Vagina (tissue), 2 donors: ENCODE data around the gene NEO1. TPM values are rescaled to one million over a fixed set of nuclear protein-coding genes. Genes with fewer than 3 reads are reported as not detected.

Experiments
- DNase-seq, 2 donors: peaks; one replicate each; pipeline ENCODE4 v3.0.0-alpha.2; 2017; ENCODE audit errors: extremely low spot score in 2 of 2
- H3K27ac ChIP-seq: fragments of 200-600 bp; sonication (generic); one replicate; pipeline ENCODE4 v1.5.1; 2019
- H3K27me3 ChIP-seq: fragments of 200-600 bp; sonication (generic); one replicate; pipeline ENCODE4 v1.5.1; 2019
- H3K36me3 ChIP-seq, 2 donors: fragments of 200-600 bp; sonication (generic); one replicate each; pipeline ENCODE4 v1.5.1; 2017 to 2019
- H3K4me1 ChIP-seq: fragments of 200-600 bp; sonication (generic); one replicate; pipeline ENCODE4 v1.5.1; 2019
- H3K4me3 ChIP-seq, 2 donors: fragments of 200-600 bp; sonication (generic); 1 replicate in 1 of 2; 2 replicates in 1 of 2; pipeline ENCODE4 v1.5.1; 2016 to 2019
- H3K9me3 ChIP-seq: fragments of 200-600 bp; sonication (generic); one replicate; pipeline ENCODE4 v1.5.1; 2019
- POLR2A ChIP-seq, 2 donors: fragments of 450-650 bp; IDR thresholded peaks; one replicate each; pipeline ENCODE4 v1.6.1; 2017; ENCODE audit warnings: antibody characterized with exemption in 2 of 2, mild to moderate bottlenecking in 2 of 2, moderate library complexity in 2 of 2
- POLR2AphosphoS5 ChIP-seq, 2 donors: sonication (generic); formaldehyde crosslinking; IDR thresholded peaks; one replicate each; pipeline ENCODE4 v1.9.0; 2017; ENCODE audit warnings: antibody characterized with exemption in 2 of 2, mild to moderate bottlenecking in 2 of 2, low read depth in 1 of 2; ENCODE audit not compliant: insufficient read depth in 1 of 2
- intact Hi-C: fragments of 100-400 bp; cut with DNase I; formaldehyde crosslinking; loops from one replicate; pipeline ENCODE4 v1.15.1; 2023
- total RNA-seq: library from RNA; depleted of rRNA; stranded (reverse); fragments of >200 nt; gene quantifications from one replicate; pipeline ENCODE4 v1.2.3, GENCODE V29; 2016
- TF ChIP-seq, protein P1 (sequence below), 3 experiments: fragments of 450-650 bp in 2 of 3; fragments of 200-600 bp in 1 of 3; sonication (generic) in 1 of 3; IDR thresholded peaks; one replicate each; pipeline ENCODE4 v1.5.1; 2017 to 2019; ENCODE audit warnings: antibody characterized with exemption in 3 of 3, mild to moderate bottlenecking in 2 of 3, moderate library complexity in 2 of 3

Gene NEO1
- total RNA-seq, 1 donor from 2014 or later: 21.9 TPM

DNA sequence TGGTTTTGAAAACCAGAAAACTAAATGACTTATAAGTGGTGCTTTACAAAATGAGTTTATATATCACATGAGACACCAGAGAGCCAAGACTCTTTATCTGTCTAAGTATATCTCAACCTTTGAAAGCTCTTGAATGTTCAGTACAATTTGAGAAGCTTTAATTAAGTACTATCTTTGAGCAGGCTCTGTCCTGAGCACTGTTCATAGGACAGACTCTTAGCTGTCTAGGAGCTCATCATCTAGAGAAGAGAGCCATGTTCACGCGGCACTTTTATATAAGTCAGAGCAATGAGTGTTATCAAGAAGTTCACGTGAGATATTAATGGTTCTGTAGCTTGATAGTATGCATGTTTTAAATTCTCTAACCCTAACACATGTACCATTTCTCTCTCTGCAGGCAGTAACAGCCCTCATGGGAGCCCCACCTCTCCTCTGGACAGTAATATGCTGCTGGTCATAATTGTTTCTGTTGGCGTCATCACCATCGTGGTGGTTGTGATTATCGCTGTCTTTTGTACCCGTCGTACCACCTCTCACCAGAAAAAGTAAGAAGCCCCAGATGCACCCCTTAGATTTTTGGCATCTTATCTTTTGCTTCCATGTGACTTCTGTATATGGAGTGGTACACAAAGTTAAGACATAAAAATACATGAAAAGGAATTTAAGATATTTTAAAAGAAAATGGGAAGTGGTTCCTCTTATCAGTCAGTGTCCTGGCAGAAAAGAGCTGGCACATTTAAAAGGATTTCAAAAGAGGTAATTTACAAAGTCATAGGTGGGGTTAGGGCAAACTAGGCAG lies 230.5 kb downstream of the NEO1 start:
- intact Hi-C loops: loop anchor here (5.0 kb wide), 1 partner anchor 1095 kb away; no protein-coding TSS in a partner anchor
- TF ChIP-seq, protein P1, sequence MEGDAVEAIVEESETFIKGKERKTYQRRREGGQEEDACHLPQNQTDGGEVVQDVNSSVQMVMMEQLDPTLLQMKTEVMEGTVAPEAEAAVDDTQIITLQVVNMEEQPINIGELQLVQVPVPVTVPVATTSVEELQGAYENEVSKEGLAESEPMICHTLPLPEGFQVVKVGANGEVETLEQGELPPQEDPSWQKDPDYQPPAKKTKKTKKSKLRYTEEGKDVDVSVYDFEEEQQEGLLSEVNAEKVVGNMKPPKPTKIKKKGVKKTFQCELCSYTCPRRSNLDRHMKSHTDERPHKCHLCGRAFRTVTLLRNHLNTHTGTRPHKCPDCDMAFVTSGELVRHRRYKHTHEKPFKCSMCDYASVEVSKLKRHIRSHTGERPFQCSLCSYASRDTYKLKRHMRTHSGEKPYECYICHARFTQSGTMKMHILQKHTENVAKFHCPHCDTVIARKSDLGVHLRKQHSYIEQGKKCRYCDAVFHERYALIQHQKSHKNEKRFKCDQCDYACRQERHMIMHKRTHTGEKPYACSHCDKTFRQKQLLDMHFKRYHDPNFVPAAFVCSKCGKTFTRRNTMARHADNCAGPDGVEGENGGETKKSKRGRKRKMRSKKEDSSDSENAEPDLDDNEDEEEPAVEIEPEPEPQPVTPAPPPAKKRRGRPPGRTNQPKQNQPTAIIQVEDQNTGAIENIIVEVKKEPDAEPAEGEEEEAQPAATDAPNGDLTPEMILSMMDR (IDR thresholded peaks at IDR 0.05): no peak
- TF ChIP-seq POLR2A (IDR thresholded peaks at IDR 0.05): no peak
- no peak for TF ChIP-seq POLR2AphosphoS5 (IDR thresholded peaks at IDR 0.05; ENCODE audit: insufficient read depth in 1 of 2, low read depth in 1 of 2)

DNA sequence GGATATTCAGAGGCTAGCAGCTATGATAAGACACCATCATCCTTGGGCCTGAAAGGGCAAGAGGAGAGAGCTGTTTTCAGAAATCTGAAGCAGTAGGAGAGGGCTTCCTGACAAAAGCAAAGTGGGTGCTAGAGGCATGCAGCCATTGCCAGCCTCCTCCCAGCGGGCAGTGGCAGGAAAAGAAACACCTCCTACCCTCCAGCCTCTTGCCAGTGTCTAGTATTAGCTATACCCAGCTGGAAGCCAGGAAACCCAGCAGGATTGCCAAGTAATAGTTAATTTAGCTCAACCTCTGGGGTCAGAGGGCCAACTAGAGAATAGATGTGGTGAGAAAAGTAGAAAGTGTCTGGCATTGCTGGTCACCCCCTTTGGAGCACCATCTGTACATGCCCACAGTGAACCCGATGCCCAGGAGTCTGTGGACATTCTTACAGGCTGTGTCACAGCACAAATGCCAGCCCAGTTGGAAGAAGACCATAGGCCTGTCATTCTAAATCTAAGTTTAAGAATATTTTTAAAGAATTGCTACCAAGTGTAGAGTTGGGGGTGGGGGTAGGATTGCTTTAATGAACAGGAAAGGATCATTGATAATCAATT lies 231.2 kb downstream of the NEO1 start:
- no peaks in the 10 kb centered on the region for H3K9me3 ChIP-seq
- TF ChIP-seq, protein P1 (IDR thresholded peaks at IDR 0.05): no peak
- no peak for TF ChIP-seq POLR2AphosphoS5 (IDR thresholded peaks at IDR 0.05; ENCODE audit: insufficient read depth in 1 of 2, low read depth in 1 of 2)
- no peak for TF ChIP-seq POLR2A (IDR thresholded peaks at IDR 0.05)
- intact Hi-C loops: loop anchor here (5.0 kb wide), 1 partner anchor 1096 kb away; no protein-coding TSS in a partner anchor
- H3K4me3 ChIP-seq: no peak overlapping the region
- no peak for DNase-seq
- no peaks in the 10 kb centered on the region for H3K27me3 ChIP-seq
- H3K36me3 ChIP-seq: peaks cover 5 to 36% of the 10 kb centered on the region in 2 donors
- H3K27ac ChIP-seq: no peak overlapping the region
- H3K4me1 ChIP-seq: no peaks in the 10 kb centered on the region

More for the DNA sequence above, 230.5 kb downstream of the NEO1 start:
- Histone ChIP-seq H3K27ac (no peak overlapping the region), H3K36me3 (peaks cover 5 to 30% of the 10 kb centered on the region in 2 donors), H3K4me1 (peaks cover 3% of the 10 kb centered on the region), H3K4me3 (no peak overlapping the region), H3K27me3 (no peaks in the 10 kb centered on the region), H3K9me3 (no peaks in the 10 kb centered on the region)
- DNase-seq: no peak

DNA sequence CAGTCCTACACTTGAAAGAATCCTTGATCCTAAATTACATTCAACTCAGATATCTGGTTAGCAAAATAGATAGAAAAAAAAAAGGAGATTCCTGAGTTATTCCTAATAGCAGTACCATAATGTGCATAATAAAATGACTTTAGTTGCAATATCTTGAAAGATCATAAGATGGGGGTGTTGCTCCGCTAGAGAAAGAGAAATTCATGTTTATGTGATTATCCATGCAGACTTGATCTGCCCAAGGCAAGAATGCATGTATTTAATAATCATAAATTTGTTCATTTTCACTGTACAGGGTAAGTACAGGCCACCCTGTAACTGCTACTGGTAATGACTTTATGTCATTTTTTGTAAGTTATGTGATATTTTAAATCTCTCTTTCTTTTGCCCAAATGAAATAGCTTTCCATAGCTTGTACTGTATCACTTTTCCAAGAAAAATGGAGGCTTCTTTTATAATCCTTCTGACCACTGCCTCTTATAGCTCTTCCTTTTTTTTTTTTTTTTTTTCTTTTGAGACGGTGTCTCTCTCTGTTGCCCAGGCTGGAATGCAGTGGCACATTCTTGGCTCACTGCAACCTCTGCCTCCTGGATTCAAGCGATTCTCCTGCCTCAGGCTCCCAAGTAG lies 231.9 kb downstream of the NEO1 start:
- intact Hi-C loops: loop anchor here (5.0 kb wide), 1 partner anchor 1097 kb away; no protein-coding TSS in a partner anchor
- H3K4me1 ChIP-seq: no peaks in the 10 kb centered on the region
- H3K9me3 ChIP-seq: no peaks in the 10 kb centered on the region
- H3K27me3 ChIP-seq: no peaks in the 10 kb centered on the region
- H3K4me3 ChIP-seq: no peak overlapping the region
- no peak for DNase-seq
- H3K36me3 ChIP-seq: peaks cover 5 to 43% of the 10 kb centered on the region in 2 donors
- H3K27ac ChIP-seq: no peak overlapping the region
- TF ChIP-seq, protein P1 (IDR thresholded peaks at IDR 0.05): no peak
- no peak for TF ChIP-seq POLR2A (IDR thresholded peaks at IDR 0.05)
- no peak for TF ChIP-seq POLR2AphosphoS5 (IDR thresholded peaks at IDR 0.05; ENCODE audit: insufficient read depth in 1 of 2, low read depth in 1 of 2)

DNA sequence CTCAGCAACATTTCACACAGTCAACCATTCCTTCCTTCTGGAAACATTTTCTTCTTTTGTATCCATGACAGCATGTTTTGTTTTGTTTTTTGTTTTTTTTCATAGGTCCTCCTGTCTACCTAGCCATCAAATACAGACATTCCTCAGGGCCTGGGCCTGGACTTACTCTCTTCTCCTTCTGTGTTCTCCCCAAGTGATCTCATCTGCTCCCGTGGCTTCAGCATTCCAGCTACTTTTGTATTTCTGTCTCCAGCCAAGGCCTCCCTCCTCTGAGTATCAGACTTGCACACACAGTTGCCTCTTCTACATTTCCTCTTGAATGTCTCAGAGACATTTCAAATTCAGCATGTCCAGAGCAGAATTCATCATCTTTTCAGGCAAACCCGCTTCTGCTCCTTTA lies 234.0 kb downstream of the NEO1 start:
- H3K4me3 ChIP-seq: no peak overlapping the region
- no peaks in the 10 kb centered on the region for H3K4me1 ChIP-seq
- no peaks in the 10 kb centered on the region for H3K27me3 ChIP-seq
- no peak overlapping the region for H3K27ac ChIP-seq
- intact Hi-C loops: no loop called here
- DNase-seq: no peak
- TF ChIP-seq POLR2A (IDR thresholded peaks at IDR 0.05) (no peak), POLR2AphosphoS5 (IDR thresholded peaks at IDR 0.05; ENCODE audit: insufficient read depth in 1 of 2, low read depth in 1 of 2) (no peak)
- TF ChIP-seq, protein P1 (IDR thresholded peaks at IDR 0.05): no peak
- peaks cover 0 to 44% of the 10 kb centered on the region in 2 donors for H3K36me3 ChIP-seq
- H3K9me3 ChIP-seq: no peaks in the 10 kb centered on the region
